Bronchial epithelial cell (primary cell): ENCODE measurements around the gene CACNA2D3. TPM values are rescaled to one million over a fixed set of nuclear protein-coding genes. Genes with fewer than 3 reads are reported as not detected.

ENCODE experiments used
- DNase-seq: peaks from one replicate; pipeline ENCODE4 v3.0.0-alpha.2; 2010; ENCODE audit warnings: low read depth
- FAIRE-seq: peaks from 2 replicates; lab custom pipeline; 2011; peaks lifted over from hg19 to GRCh38; lab: Jason Lieb, UNC
- H3K27me3 ChIP-seq: 2 replicates; pipeline ENCODE4 v1.5.1; 2011; ENCODE audit warnings: low read length; ENCODE audit not compliant: control insufficient read depth, insufficient read depth
- H3K36me3 ChIP-seq: 2 replicates; pipeline ENCODE4 v1.5.1; 2011; ENCODE audit warnings: low read length; ENCODE audit not compliant: control insufficient read depth, insufficient read depth
- H3K4me3 ChIP-seq: 2 replicates; pipeline ENCODE4 v1.5.1; 2011; ENCODE audit warnings: mild to moderate bottlenecking, low read depth, low read length, control low read depth
- CTCF ChIP-seq: IDR thresholded peaks from 2 replicates; pipeline ENCODE4 v1.5.1; 2011; ENCODE audit warnings: mild to moderate bottlenecking, moderate library complexity, low read length, control low read depth, inconsistent platforms; ENCODE audit not compliant: insufficient read depth, severe bottlenecking
- total RNA-seq: library from RNA; depleted of rRNA; stranded (reverse); fragments of >200 nt; gene quantifications from 2 replicates; pipeline ENCODE4 v1.2.1, GENCODE V29; 2014

The CACNA2D3 gene
- total RNA-seq, 1 donor from 2014 or later = not detected

DNA sequence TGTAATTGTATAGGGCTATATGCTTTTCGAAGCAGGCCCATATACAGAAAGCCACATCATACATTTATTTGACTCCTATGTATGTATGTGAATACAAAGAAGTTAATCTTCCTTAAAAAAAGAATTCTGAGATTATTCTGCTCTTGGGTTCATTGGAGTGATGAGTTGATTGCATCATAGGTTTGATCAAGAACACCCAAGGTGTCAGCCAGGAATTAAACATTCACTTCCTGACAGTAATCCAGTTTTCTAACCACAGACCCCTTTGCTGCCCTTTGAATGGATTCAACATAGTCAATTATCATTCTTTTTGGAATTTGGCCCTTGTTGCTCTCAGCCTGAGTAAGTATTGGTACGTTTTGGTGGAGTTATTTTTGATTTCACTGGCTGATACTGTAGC is 225.6 kb downstream of the CACNA2D3 start:
- no peak for FAIRE-seq
- Histone ChIP-seq H3K36me3 (no peaks in the 10 kb centered on the region), H3K4me3 (no peak overlapping the region), H3K27me3 (no peaks in the 10 kb centered on the region)
- TF ChIP-seq CTCF = no peak
- no peak for DNase-seq

- TF ChIP-seq CTCF = no peak
- FAIRE-seq (no peak), DNase-seq (no peak)
Observed at GRCh38 chr3:54349231-54349652, 226.9 kb downstream of the CACNA2D3 start.

DNA sequence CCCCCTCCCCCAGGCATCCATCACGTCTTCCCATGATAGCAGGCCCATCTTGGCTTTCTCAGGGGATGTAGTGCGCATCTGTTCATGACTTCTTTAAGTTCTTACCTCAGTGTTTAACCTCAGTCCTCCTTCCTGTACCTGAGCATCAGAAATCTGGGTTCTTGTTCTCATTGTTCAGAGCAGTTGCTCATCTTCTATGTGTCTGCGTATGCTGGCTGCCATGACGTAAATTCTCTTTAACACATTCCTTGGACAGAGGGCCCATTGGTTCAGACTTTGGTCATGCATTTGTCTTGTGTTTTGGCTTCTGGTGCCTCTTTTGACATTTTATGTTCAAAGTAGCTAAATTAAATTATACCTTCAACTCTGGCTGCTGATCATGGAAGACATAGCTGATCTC is 227.3 kb downstream of the CACNA2D3 start:
- no peaks in the 10 kb centered on the region for H3K36me3 ChIP-seq
- no peak overlapping the region for H3K4me3 ChIP-seq
- DNase-seq = no peak
- no peaks in the 10 kb centered on the region for H3K27me3 ChIP-seq
- FAIRE-seq = no peak
- TF ChIP-seq CTCF = no peak

More at GRCh38 chr3:54349231-54349652, 226.9 kb downstream of the CACNA2D3 start:
- no peak overlapping the region for H3K4me3 ChIP-seq
- H3K27me3 ChIP-seq = no peaks in the 10 kb centered on the region
- H3K36me3 ChIP-seq = no peaks in the 10 kb centered on the region

DNA sequence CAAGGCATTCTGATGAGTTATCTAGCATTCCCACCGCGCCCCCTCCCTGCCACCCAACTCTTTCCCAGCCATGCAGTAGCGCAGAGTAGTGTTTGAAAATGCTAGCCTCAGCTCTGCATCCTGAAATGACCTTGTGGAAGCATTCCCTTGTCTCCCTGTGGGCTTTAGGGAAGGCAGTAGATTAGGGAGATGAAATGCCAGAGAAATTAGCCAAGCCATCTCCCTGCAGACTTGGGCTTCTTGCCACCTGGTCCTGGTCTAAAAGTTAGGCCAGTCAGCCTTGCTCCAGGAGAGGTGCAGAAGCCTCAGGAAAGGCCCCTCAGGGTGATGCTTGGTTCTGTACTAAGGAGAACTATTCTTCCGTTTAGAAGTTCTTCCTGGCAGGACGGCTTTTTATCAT is 231.2 kb downstream of the CACNA2D3 start:
- Histone ChIP-seq H3K36me3 (no peaks in the 10 kb centered on the region), H3K27me3 (no peaks in the 10 kb centered on the region), H3K4me3 (no peak overlapping the region)
- no peak for DNase-seq
- TF ChIP-seq CTCF = no peak
- no peak for FAIRE-seq

DNA sequence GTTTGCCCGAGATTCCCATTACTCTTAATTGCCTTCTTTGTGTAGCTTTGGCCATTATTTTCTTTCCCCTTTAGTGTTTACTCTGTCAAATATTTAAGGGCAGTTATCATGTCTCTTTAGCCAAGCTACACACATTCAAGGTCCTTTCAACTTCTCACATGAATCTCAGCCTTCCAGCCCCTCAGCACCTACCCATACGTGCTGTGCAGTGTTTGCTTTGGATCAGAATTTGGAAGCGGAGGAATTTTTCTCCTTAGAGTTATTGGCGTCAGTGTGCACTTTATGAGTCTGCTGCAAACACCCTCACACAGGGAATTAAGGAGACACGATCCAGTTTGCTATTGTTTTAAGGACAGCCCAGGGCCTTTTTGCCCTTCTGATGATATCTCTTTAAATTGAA is 231.6 kb downstream of the CACNA2D3 start:
- Histone ChIP-seq H3K27me3 (no peaks in the 10 kb centered on the region), H3K4me3 (no peak overlapping the region), H3K36me3 (no peaks in the 10 kb centered on the region)
- DNase-seq (no peak), FAIRE-seq (no peak)
- no peak for TF ChIP-seq CTCF

DNA sequence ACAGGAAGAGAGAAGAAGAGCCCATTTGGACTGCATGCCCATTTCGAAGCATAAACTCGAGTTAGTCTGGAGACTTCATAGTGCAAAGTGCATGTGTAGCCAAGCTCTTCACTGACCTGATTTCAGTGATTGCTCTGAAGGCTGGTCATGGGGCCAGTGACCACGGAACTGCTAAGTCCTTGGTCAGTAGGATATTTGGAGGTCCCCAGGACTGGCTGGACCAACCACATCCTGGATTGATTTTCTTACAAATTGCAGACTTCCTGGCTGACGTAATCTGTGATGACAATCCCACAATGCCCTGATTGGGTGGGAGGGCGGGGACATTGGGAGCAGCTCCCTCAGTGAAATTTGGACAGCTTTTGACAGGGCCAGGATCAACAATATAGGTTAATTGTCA is 233.4 kb downstream of the CACNA2D3 start:
- H3K4me3 ChIP-seq = no peak overlapping the region
- TF ChIP-seq CTCF = no peak
- no peaks in the 10 kb centered on the region for H3K27me3 ChIP-seq
- DNase-seq (no peak), FAIRE-seq (no peak)
- H3K36me3 ChIP-seq = no peaks in the 10 kb centered on the region
